NCI-H2196 treated with DMSO at 0.1 percent for 48 hours (cell line): ENCODE data around the gene EBF3.

Source experiments
- DNase-seq: peaks from one replicate; lab custom pipeline; 2025; ENCODE audit not compliant: unreplicated experiment; lab: John Stamatoyannopoulos, UW

The EBF3 gene

DNA sequence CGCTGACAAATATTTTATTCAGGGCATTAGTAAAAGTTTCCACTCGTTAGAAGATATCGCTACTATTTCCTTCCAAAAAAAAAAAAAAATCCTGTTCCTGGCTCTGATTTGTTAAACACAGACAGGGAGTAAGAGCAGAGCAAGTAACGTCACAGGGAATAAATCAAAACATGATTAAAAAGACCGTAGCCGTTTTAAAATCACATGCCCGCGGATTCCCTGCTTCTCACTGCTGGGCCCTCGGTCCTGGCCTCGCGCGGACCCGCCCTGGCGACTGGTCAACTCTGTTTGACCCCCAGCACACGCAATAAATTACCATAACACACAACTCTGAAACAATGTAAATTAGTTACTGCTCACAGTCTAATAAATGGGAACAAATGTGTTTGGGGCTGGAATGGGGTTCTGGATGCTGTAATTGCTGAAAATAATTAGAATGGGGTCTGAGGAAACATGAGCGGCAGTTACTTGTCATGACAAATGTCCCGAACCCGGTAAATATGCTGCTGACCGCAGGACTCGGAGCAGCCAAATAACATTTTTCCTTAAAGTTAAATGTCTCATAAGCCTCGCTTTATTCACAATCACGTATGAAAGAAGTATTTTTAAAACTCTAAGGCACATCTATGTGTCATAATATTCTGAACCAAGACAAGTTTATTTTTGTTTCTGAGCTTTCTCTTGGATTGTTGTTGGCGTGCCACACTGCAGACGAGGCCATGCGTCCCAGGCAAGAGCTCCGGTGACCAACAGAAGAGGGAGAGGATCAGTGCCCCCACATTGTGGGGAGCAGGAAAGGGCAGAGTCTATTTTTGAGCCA, 17.9 kb downstream of the EBF3 start:
- DNase-seq: no peak

DNA sequence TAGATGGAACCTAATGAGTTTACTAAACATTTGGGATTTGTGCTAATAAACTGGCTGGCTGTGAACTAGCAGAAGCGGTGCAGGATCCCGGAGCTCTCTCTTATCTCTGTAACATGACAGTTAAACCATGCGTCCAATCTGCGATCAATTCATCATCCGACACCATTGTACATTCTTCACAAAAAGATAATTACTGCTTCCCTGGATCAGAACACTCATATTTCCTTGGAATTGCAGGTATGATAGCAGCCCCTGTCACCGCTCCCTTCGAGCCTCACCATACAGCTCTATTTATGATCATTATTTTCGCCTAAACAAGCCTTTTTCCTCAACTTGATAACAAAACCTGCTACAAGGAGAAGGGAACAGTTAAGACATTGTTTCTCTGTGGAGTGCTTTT, 18.5 kb downstream of the EBF3 start:
- DNase-seq: no peak

DNA sequence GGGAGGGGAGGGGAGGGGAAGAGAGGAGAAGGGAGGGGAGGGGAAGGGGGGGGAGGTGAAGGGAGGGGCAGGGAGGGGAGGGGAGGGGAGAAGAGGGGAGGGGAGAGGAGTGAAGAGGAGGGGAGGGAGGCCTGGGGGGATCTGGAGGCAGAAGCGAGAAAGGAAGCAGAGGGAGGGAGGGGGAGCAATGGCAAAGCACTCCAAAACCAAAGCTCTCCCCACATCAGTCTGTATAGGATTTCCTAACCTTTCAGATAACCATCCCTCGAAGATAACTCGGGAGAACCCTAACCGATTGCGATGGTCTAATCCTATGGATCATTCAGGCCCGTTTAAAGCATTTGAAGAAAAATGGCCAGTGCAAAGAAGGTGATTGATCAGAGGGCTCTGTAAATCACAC, 19.0 kb downstream of the EBF3 start:
- DNase-seq: no peak

DNA sequence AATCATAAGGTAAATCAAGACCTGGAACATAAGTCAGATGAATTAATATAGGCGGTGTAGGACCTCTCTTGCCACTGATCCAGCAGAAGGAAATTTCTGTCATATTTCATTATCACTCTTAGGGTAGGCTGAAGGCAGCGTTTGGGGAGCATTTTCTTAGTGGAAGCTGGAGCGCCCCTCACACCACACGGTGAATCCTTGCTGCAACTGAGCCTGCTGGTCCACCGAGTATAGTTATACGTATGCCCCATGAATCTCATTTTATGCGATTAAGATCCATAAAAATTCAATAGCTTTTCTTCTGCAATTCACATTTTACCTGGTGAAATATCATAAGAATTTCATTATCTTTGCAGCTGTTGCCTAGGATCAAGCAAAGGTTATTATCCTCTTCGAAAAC, 19.6 kb downstream of the EBF3 start:
- no peak for DNase-seq

DNA sequence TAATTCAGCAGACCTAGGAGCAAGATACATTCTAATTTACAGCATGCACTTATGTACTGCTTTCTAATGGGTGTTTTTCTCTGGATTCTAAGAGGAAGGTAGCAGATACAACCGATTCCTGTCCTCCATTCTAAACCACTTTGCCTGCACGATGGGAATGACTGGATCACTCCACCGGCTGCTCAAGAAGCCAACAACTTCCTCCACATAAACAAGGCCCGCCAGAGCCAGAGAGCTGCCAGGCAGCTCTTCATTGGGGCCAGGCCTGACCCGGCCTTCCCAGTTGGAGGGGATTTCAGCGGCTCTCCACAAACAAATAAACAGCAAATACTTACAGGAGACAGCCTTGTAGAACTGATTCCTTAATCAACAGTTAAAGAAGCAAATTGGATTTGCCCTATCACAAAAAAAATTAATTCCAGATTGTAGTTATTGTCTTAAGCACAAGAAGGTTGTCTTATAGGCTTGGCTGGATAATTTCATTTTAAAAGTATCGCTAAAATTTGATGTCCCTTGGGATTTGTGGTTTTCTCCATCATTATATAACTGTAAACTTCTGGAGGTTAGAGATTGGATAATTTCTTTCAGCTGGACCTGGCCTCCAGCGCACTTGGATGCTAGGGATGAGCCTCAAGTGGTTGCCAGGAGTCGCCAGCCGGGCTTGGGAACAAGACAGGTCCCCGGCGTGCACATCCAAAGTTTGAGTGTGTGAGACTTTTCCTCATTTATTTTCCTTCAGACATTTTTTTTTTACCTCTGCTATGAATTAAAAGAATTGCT, 20.9 kb downstream of the EBF3 start:
- no peak for DNase-seq

DNA sequence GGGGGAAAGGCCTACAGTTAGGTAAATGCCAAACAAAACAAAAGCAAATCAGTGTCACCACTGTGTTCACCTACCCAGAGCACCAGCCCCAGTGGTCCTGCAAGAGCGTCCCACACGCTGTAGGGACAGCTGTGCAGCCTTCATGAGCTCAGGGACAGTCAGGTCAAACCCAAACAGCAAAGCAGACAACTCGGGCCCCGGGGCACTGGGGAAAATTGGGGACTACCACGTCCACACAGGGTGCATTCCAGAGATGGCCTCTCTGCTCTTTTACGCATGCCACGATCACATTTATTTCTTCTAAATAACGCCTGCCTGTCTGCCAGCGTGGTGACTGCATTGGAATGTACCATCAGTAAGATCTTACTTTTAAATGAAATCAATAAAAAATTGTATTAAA, 21.7 kb downstream of the EBF3 start:
- no peak for DNase-seq

DNA sequence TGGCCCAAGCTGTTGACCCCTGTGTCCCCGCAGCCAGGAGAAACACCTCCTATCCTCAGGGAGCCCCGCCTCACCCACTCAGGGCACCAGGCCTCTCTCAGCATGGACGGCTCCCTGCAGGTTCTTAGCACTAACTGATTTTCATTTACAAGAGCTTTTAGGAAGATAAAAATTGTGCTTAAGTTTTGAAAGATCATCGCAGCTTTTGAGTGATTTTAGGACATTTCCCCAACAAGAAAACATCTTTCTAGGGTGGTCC, 22.1 kb downstream of the EBF3 start:
- no peak for DNase-seq

DNA sequence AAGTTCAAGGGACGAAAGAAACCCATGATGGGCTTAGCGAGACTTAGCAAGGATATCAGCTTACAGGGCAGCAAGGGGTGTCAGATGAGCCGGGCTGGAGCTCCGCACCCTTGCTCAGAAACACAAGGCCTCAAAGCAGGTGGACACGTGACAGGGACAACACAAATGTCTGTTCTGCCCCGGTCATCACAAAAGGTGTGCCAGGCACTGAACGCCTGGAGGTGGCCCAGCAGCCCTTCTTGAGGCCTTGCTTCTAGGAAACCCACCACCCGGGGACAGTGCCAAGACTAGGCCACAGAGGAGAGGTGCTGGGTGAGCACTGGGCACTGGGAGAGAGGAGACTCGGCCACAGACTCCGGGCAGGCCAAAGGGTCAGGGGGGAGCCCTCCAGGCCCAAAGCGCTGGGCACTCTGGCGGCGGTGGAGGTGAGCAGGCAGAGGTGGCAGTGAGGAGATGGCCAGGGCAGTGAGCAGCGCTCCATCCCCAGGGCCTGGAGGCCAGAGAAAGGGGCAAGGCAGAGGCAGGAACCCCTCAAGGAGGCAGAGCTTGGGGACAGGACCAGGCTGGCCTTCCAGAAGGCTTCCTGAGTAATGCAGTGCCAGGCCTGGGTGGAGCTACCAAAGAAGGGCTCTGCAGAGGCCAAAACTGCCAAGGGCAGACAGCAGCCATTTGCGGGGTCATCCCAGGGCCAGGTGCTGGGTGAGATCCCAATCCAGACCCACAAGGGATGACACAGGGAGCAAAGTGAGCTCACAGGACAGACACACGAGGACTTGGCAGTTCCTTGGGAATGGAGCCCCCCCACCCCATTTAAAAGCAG, 22.7 kb downstream of the EBF3 start:
- DNase-seq: no peak

DNA sequence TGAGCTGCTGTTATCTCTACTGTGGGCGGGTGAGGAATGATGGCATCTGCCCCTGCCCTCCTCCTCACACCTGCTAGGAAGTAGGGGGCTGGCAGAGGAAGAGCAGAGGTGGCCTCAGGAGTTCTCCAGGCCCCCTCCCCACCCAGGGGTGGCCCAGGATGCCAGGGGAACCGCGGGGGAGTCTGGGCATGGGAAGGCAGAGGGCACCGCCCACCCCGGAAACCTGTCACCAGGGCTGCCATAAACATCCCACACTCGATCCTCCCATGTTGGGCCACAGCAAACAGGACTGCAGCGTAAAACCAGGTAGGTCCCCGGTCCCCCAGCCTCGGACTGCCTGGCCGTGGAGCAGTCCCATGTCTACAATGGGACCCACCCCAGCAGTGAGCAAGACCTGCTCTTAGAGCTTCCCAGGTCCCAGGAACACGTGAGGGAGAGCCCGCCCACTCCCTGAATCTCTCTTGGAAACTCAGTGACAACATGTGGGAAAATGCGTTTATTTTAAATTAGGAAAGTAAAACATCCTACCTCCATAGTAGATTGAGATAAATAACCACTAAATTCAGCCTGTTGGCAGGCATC, 23.4 kb downstream of the EBF3 start:
- DNase-seq: no peak

DNA sequence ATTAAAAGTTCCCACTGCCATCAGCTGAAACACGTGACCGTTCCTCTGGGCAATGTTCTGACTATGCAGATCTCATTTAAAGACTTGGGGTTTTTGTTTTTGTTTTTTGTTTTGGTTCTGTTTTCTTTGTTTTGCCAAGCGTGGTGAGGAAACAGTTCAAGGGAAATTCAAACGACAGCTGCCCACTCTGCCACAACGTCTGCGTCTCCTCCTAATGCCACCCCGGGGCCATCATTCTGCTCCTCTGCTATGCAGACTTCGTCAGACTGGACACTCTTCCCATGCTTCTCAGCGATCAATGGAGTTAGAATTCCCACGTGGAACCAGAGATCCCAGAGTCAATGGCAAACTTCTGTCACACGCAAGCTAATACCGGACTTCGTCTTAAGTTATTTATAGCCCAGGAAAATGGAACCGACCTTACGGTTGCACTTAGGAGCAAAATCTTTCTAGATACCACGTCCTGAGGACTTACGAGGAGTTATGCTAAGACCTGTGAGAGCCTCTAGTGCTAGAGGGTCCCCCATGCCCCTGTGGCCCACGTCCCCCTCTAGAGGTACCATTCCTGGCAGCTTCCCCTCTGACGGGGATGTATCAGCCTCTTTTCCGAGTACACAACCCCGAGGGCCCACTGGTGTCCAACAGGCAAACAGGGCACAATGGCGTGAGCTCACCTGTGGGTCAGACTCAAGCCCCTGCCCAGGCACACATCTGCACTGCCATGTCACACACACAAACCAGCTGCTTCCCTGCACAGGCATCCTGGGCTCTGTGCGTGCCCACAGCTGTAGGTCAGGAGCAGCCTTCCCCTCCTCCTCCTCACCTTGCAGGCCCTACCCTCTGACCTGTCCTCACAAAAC, 24.4 kb downstream of the EBF3 start:
- DNase-seq: no peak

DNA sequence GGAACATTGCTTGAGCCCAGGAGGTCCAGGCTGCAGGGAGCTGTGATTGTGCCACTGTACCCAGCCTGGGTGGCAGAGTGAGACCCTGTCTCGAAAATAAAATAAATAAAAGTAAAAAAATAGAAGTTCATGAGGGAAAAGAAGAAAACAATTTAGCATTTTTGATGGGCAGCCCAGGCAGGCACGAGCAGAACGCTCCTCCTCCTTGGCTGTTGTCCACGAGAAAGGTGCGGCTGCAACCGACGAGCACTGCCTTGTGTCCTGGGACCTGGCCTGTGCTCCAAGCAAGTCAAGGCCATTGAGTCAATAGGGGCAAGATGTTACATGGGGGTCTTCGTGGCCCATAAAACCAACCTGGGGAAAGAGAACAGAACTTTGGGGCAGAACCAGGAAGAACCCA, 25.6 kb downstream of the EBF3 start:
- no peak for DNase-seq

DNA sequence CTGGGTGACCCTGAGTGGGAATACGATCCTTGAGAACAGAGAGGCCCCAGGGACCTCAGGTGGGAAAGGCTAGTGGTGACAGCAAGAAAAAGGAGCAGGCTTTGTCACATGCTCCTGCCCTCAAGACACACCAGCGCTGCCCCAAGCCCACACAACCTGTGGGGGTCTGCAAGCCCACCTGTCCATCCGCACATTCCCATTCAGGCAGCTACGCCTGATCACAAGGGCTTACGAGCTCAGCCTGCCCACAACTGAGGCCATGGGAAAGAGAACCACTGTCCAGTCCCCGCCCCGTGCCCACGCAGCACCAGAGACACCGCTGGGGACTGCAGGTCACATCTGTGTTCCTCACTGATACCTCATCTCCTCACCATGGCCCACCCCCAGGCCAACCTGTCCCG, 26.7 kb downstream of the EBF3 start:
- DNase-seq: no peak

DNA sequence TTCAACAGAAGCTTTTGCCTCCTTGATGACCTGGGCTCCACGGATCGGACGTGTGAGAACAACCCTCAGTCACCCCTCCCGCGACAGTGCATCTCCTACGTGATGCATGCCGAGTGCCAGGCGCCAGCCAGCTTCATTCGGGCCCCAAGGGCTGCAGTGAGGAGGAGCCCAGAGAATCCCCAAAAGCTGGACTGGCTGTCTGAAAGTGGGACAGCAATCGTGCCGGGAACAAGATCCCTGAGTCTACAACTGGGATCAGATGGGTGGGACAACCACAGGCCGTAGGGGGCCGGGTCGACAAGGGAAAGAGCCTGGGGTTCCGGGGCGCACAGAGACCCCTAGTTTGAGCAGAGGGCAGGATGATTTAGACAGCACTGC, 27.2 kb downstream of the EBF3 start:
- DNase-seq: no peak

DNA sequence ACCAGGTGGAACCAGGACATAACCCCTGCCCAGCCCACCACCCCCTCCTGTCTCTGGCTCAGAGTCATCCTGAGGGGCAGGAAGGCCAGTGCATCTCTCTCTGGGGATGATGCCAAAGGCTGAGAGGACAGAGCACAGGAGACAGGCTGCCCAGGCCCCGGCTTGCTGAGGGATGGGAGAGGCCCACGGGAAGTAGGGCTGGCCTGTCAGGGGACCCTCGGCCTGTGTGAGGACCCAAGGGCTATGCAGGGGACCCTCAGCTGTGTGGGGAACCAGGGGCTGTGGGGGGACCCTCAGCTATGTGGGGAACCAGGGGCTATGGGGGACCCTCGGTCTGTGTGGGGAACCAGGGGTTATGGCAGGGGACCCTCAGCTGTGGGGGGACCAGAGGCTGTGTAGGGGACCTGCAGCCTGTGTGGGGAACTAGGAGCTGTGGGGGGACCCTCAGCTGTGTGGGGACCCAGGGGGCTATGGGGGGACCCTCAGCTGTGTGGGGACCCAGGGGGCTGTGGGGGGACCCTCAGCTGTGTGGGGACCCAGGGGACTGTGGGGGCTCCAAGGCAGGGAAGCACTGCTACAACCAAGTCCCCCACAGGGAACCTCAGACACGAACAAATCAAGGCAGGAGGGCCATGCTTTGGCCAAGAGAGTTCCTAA, 27.7 kb downstream of the EBF3 start:
- DNase-seq: no peak

DNA sequence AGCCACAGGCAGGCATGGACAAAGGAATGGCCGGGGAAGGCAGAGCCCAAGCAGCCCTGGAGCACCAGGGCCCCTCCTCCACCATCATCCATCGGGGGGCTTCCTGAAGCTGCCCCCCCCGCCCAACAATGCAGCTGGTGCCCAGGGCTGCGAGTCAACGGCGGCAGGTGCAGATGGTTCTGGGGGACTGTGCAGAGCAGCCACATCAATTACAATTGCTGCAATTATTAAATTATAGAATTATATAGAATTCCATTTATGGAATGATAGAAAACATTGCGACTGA, 28.3 kb downstream of the EBF3 start:
- DNase-seq: no peak

DNA sequence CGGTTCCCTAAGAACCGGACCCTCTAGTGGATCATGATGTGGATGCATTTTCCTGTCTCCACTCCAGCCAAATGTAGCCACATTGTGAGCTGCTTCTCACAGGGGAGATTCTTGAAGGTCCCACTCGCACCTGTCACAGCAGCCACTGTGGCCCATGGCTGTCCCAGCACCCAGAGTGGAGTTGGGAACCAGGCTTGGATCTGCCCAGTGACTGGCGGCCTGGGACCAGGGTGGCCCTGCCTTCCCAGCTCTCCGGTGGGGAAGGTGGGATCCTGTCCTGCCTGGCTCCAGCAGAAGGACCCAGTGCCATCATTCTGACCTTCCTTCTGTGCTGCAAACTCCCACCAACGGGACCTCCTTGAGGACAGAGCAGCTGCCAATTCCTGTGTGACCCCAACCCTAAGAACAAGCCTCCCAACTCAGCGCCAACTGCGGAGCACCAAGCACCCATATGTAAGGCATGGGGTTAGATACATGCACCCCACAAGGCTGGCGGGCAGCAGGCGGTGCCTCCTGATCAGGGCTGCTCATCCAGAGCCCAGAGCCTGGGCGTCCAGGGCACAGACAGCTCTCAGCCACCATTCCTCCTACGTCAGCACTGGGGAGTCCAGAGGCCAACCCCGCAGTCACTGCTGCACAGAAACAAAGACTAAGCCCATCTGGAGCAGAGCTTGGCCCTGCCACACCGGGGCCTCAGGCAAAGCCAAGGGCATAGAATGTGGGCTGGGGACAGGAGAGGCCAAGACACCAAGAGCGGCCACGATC, 28.8 kb downstream of the EBF3 start:
- no peak for DNase-seq

DNA sequence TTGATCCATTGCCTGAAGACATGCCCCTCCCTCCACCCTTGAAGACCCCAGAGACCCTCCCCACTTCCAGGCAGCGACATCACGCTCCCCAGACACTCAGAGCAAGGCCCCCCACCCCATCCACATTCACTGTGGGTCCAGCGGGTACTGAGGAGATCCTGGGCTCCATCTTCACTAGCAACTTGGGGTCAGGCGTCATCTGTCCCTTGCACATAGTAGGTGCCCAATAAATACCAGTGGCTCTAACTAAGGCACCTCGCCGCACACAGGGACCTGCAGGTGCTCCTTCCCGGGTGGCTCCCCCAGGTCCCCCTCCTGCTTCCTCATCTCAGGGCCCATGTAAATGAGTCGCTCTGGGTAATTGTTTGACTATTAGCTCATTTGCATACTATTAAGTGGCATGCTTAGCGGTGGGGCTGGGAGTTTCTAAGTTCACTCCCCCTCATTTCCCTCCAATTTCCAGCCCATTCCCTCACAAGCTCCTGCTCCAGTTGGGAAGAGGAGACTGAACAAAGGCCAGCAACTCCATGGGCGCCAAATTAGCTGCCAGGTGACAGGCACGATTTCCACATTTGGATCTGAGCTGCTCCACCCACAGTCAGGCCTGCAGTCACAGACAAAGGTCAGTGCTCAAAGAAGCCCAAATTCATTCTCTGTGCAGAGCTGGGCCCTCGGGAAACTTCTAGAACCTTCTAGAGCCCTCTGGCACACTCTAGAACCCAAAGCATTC, 29.7 kb downstream of the EBF3 start:
- DNase-seq: no peak

DNA sequence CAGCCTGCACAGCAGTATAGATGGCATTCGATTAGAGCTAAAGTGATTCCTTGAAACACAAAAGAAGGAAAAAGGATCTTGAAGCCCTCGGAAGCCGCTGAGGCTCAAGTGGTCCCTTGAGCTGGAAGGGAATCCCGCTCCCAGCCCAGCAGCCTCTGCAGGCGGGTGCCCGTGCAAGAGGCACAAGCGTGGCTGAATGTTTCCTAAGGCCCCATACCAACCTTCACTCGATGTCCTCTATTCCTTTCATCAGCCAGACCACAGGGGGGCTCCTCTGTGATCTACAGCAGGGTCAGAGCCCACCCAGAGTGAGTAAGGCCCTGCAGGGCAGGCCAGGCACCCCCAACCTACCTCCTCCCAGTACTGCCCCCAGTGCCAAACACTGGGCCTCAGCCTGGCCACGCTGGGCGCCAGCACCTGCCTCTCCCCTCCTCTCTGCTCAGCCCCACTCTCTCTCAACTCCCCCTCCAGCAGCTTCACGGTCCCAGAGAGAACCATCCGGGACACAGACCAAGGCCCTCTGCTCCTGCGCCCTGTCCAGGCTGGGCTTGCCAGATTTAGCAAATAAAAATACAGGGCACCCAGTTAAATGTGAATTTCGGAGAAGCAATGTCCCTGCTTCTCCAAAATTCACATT, 30.5 kb downstream of the EBF3 start:
- DNase-seq: no peak
